ENCODE measurements around the gene RGL1.

RGL1 gene

GRCh38 chr1:183893561-183894289 lies 88.8 kb downstream of the RGL1 start:
- DNase-seq, result no peak

GRCh38 chr1:183894290-183894565 lies 89.3 kb downstream of the RGL1 start:
- no peak for DNase-seq

- no peak for DNase-seq
Measured at GRCh38 chr1:183896466-183897048, 91.6 kb downstream of the RGL1 start.

GRCh38 chr1:183898001-183898396 lies 93.1 kb downstream of the RGL1 start:
- DNase-seq, result no peak

GRCh38 chr1:183898610-183899009 lies 93.7 kb downstream of the RGL1 start:
- DNase-seq, result no peak

GRCh38 chr1:183901748-183902330 lies 96.9 kb downstream of the RGL1 start:
- DNase-seq, result no peak

GRCh38 chr1:183903101-183903500 lies 98.2 kb downstream of the RGL1 start:
- no peak for DNase-seq

GRCh38 chr1:183905508-183906113 lies 100.7 kb downstream of the RGL1 start:
- no peak for DNase-seq

GRCh38 chr1:183907070-183907469 lies 102.2 kb downstream of the RGL1 start:
- DNase-seq, result no peak

- DNase-seq, result no peak
Measured at GRCh38 chr1:183908079-183908478, 103.2 kb downstream of the RGL1 start.

- DNase-seq, result no peak
Measured at GRCh38 chr1:183909672-183910071, 104.8 kb downstream of the RGL1 start.

GRCh38 chr1:183910845-183911244 lies 105.9 kb downstream of the RGL1 start:
- DNase-seq, result no peak

GRCh38 chr1:183911285-183911684 lies 106.4 kb downstream of the RGL1 start:
- DNase-seq, result peak; percentile 8 to 45

GRCh38 chr1:183912265-183912886 lies 107.5 kb downstream of the RGL1 start:
- DNase-seq, result no peak

GRCh38 chr1:183913567-183913993 lies 108.7 kb downstream of the RGL1 start:
- DNase-seq, result no peak

- no peak for DNase-seq
Measured at GRCh38 chr1:183914276-183914675, 109.4 kb downstream of the RGL1 start.

GRCh38 chr1:183914891-183915290 lies 110.0 kb downstream of the RGL1 start:
- no peak for DNase-seq

GRCh38 chr1:183915625-183916510 lies 110.9 kb downstream of the RGL1 start:
- peak; percentile 67 to 76 for DNase-seq

GRCh38 chr1:183916574-183916973 lies 111.7 kb downstream of the RGL1 start:
- no peak for DNase-seq

GRCh38 chr1:183918589-183918988 lies 113.7 kb downstream of the RGL1 start:
- DNase-seq, result no peak

GRCh38 chr1:183920651-183921050 lies 115.7 kb downstream of the RGL1 start:
- DNase-seq, result no peak

- DNase-seq, result no peak
Measured at GRCh38 chr1:183922197-183922596, 117.3 kb downstream of the RGL1 start.

GRCh38 chr1:183925947-183926346 lies 121.0 kb downstream of the RGL1 start:
- no peak for DNase-seq

Measured in activated CD4-positive, alpha-beta T cell treated with anti-CD3 and anti-CD28 coated beads, Interleukin-2, amount 50 U/mL, for 48 hours (primary cell).